H9 (cell line): ENCODE data around the gene IZUMO2. TPM values are rescaled to one million over a fixed set of nuclear protein-coding genes. Genes with fewer than 3 reads are reported as not detected.

Experiments
- DNase-seq: peaks from one replicate; pipeline ENCODE4 v3.0.0-alpha.2; 2017
- H2AFZ ChIP-seq: one replicate; pipeline ENCODE4 v1.6.1; 2013; ENCODE audit warnings: mild to moderate bottlenecking, low read length, control low read depth, moderate library complexity
- H2AK5ac ChIP-seq: 2 replicates; pipeline ENCODE4 v1.6.1; 2013; ENCODE audit warnings: low read length, control low read depth, mixed read lengths; ENCODE audit not compliant: insufficient read length
- H2BK120ac ChIP-seq: one replicate; pipeline ENCODE4 v1.6.1; 2013; ENCODE audit warnings: low read depth, mild to moderate bottlenecking, low read length, control low read depth, inconsistent platforms; ENCODE audit not compliant: poor library complexity, severe bottlenecking
- H2BK12ac ChIP-seq: 2 replicates; pipeline ENCODE4 v1.6.1; 2013; ENCODE audit warnings: low read length, control low read depth, mixed read lengths, low read depth; ENCODE audit not compliant: insufficient read length
- H2BK15ac ChIP-seq: 2 replicates; pipeline ENCODE4 v1.6.1; 2013; ENCODE audit warnings: low read depth, low read length, control low read depth
- H2BK20ac ChIP-seq: one replicate; pipeline ENCODE4 v1.6.1; 2013; ENCODE audit warnings: low read depth, mild to moderate bottlenecking, low read length, control low read depth, inconsistent platforms; ENCODE audit not compliant: poor library complexity, severe bottlenecking
- H2BK5ac ChIP-seq: 2 replicates; pipeline ENCODE4 v1.6.1; 2013; ENCODE audit warnings: low read length, control low read depth, mixed read lengths; ENCODE audit not compliant: insufficient read length
- H3K14ac ChIP-seq: 2 replicates; pipeline ENCODE4 v1.6.1; 2013; ENCODE audit warnings: low read length, control low read depth; ENCODE audit not compliant: insufficient read depth
- H3K18ac ChIP-seq: 2 replicates; pipeline ENCODE4 v1.6.1; 2013; ENCODE audit warnings: low read depth, mild to moderate bottlenecking, mixed read lengths, low read length, control low read depth; ENCODE audit not compliant: insufficient read length
- H3K23ac ChIP-seq: 2 replicates; pipeline ENCODE4 v1.6.1; 2013; ENCODE audit warnings: low read length, control low read depth, mixed read lengths, low read depth; ENCODE audit not compliant: insufficient read length
- H3K23me2 ChIP-seq: 2 replicates; pipeline ENCODE4 v1.6.1; 2013; ENCODE audit warnings: low read depth, mild to moderate bottlenecking, mixed read lengths, low read length, control low read depth; ENCODE audit not compliant: insufficient read length, poor library complexity, severe bottlenecking
- H3K27ac ChIP-seq: 2 replicates; pipeline ENCODE4 v1.5.1; 2013; ENCODE audit warnings: low read length, control low read depth, mixed read lengths, low read depth; ENCODE audit not compliant: insufficient read length
- H3K27me3 ChIP-seq: 2 replicates; pipeline ENCODE4 v1.6.1; 2013; ENCODE audit warnings: low read length, control low read depth, inconsistent platforms; ENCODE audit not compliant: insufficient read depth
- H3K4ac ChIP-seq: 2 replicates; pipeline ENCODE4 v1.6.1; 2013; ENCODE audit warnings: low read depth, mild to moderate bottlenecking, control low read depth, inconsistent platforms, low read length, moderate library complexity
- H3K4me1 ChIP-seq: 2 replicates; pipeline ENCODE4 v1.6.1; 2013; ENCODE audit warnings: low read length, control low read depth, inconsistent platforms; ENCODE audit not compliant: insufficient read depth
- H3K4me2 ChIP-seq: 2 replicates; pipeline ENCODE4 v1.6.1; 2013; ENCODE audit warnings: low read length, control low read depth, mixed read lengths; ENCODE audit not compliant: insufficient read length, insufficient read depth
- H3K56ac ChIP-seq: 2 replicates; pipeline ENCODE4 v1.6.1; 2013; ENCODE audit warnings: low read depth, mild to moderate bottlenecking, mixed read lengths, low read length, control low read depth; ENCODE audit not compliant: insufficient read length
- H3K79me1 ChIP-seq: 2 replicates; pipeline ENCODE4 v1.6.1; 2013; ENCODE audit warnings: low read depth, mild to moderate bottlenecking, moderate library complexity, low read length, control low read depth, inconsistent platforms; ENCODE audit not compliant: insufficient read depth, poor library complexity, severe bottlenecking
- H3K79me2 ChIP-seq: 2 replicates; pipeline ENCODE4 v1.6.1; 2013; ENCODE audit warnings: low read length, control low read depth, inconsistent platforms; ENCODE audit not compliant: insufficient read depth
- H3K9ac ChIP-seq: 2 replicates; pipeline ENCODE4 v1.6.1; 2013; ENCODE audit warnings: low read length, control low read depth, mixed read lengths; ENCODE audit not compliant: insufficient read length; ENCODE audit errors: extremely low read depth
- H3K9me3 ChIP-seq: one replicate; pipeline ENCODE4 v1.6.1; 2013; ENCODE audit warnings: low read depth, low read length, inconsistent platforms; ENCODE audit not compliant: control insufficient read depth
- H3T11ph ChIP-seq: one replicate; pipeline ENCODE4 v1.6.1; 2013; ENCODE audit warnings: mild to moderate bottlenecking, low read length, control low read depth, inconsistent platforms
- H4K20me1 ChIP-seq: one replicate; pipeline ENCODE4 v1.6.1; 2013; ENCODE audit not compliant: control insufficient read depth, insufficient read length, insufficient read depth
- H4K5ac ChIP-seq: 2 replicates; pipeline ENCODE4 v1.6.1; 2013; ENCODE audit warnings: low read depth, mild to moderate bottlenecking, mixed read lengths, low read length, control low read depth; ENCODE audit not compliant: insufficient read length
- H4K8ac ChIP-seq: replicated peaks from 2 replicates; pipeline ENCODE4 v1.6.1; 2013; ENCODE audit warnings: low read length, control low read depth, mixed read lengths, low read depth; ENCODE audit not compliant: insufficient read length
- H4K91ac ChIP-seq: 2 replicates; pipeline ENCODE4 v1.6.1; 2013; ENCODE audit warnings: low read depth, mild to moderate bottlenecking, moderate library complexity, mixed read lengths, low read length, control low read depth; ENCODE audit not compliant: insufficient read length
- H3K27ac Mint-ChIP-seq, 3 experiments: 2 replicates in 2 of 3; 3 replicates in 1 of 3; pipeline ENCODE4 v1.8.0; 2020 to 2021; ENCODE audit warnings: mixed read lengths in 3 of 3, mild to moderate bottlenecking in 1 of 3, moderate library complexity in 1 of 3
- H3K27me3 Mint-ChIP-seq: 2 replicates; pipeline ENCODE4 v1.8.0; 2021; ENCODE audit warnings: low read depth, mild to moderate bottlenecking, moderate library complexity, mixed read lengths
- H3K36me3 Mint-ChIP-seq, 3 experiments: 2 replicates in 2 of 3; 3 replicates in 1 of 3; pipeline ENCODE4 v1.8.0; 2020 to 2021; ENCODE audit warnings: low read depth in 3 of 3, mixed read lengths in 3 of 3; ENCODE audit not compliant: insufficient read depth in 1 of 3
- H3K4me1 Mint-ChIP-seq, 2 experiments: 2 replicates each; pipeline ENCODE4 v1.8.0; 2020; ENCODE audit warnings: mixed read lengths in 2 of 2
- H3K4me3 Mint-ChIP-seq, 2 experiments: 2 replicates in 1 of 2; 3 replicates in 1 of 2; pipeline ENCODE4 v1.8.0; 2020 to 2021; ENCODE audit warnings: mild to moderate bottlenecking in 2 of 2, mixed read lengths in 2 of 2, moderate library complexity in 1 of 2
- H3K9me3 Mint-ChIP-seq, 2 experiments: 2 replicates in 1 of 2; 3 replicates in 1 of 2; pipeline ENCODE4 v1.8.0; 2020; ENCODE audit warnings: mild to moderate bottlenecking in 2 of 2, mixed read lengths in 2 of 2, moderate library complexity in 1 of 2
- WGBS: extraction: QIAGEN DNeasy Blood & Tissue Kit; methylation state at CpG from one replicate; pipeline ENCODE4 v1.1.7; 2013; ENCODE audit warnings: missing lambda C conversion rate, low lambda C conversion rate, mixed read lengths; ENCODE audit not compliant: insufficient read length; ENCODE audit errors: extremely low coverage; 5-methylcytosine and 5-hydroxymethylcytosine counted together
- total RNA-seq: library from RNA; stranded (reverse); gene quantifications from 2 replicates; pipeline ENCODE4 v1.2.1, GENCODE V29; 2021
- TF ChIP-seq, protein P1 (sequence below): fragments of 200-600 bp; sonication (generic); conservative IDR thresholded peaks from 3 replicates; pipeline ENCODE4 v1.8.0; 2021; ENCODE audit warnings: antibody characterized with exemption, mild to moderate bottlenecking

The IZUMO2 gene
- total RNA-seq, 1 experiment from 2014 or later: not detected

DNA sequence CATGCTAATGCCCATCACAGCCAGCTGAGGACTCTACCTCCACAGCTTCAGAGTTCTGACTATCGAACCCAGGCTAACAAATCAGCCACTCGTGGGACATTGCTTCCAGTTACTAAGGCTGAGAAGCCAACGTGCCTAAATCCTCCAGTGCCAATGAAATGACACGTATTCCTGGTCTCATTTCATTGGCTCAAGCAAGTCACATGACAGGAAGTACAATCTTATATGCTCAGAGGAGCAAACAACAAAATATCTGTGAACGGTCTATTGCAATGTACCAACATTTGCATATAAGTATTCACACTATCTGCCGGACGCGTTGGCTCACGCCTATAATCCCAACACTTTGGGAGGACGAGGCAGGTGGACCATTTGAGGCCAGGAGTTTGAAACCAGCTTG is 12.8 kb upstream of the IZUMO2 start:
- H3K56ac ChIP-seq: no peak overlapping the region
- H2BK5ac ChIP-seq: no peak overlapping the region
- H4K91ac ChIP-seq: no peak overlapping the region
- H3K9me3 ChIP-seq: peaks cover 8% of the 10 kb centered on the region
- no peaks in the 10 kb centered on the region for H3K4me1 ChIP-seq
- H3K4me3 Mint-ChIP-seq: no peak overlapping the region
- H4K20me1 ChIP-seq: no peaks in the 10 kb centered on the region
- peaks cover 5% of the 10 kb centered on the region for H3K27me3 Mint-ChIP-seq
- H4K5ac ChIP-seq: no peak overlapping the region
- H2BK20ac ChIP-seq: no peak overlapping the region
- H3K4ac ChIP-seq: no peak overlapping the region
- no peak overlapping the region for H2BK120ac ChIP-seq
- no peak overlapping the region for H3K18ac ChIP-seq
- no peaks in the 10 kb centered on the region for H3K23me2 ChIP-seq
- H3K4me2 ChIP-seq: no peak overlapping the region
- H3K36me3 Mint-ChIP-seq: peaks cover 0 to 2% (median 0%) of the 10 kb centered on the region in 3 experiments; a peak in 1 of 7 replicates
- WGBS: no CpG with 5 or more reads among the region's 10 CpGs
- H2AK5ac ChIP-seq: no peak overlapping the region
- no peak for DNase-seq
- H3K9ac ChIP-seq: no peak overlapping the region
- H3K23ac ChIP-seq: no peak overlapping the region
- no peak overlapping the region for H2BK15ac ChIP-seq
- H3K27ac ChIP-seq: no peak overlapping the region
- no peaks in the 10 kb centered on the region for H3K79me2 ChIP-seq
- no peak overlapping the region for H3K14ac ChIP-seq
- no peaks in the 10 kb centered on the region for H3K27me3 ChIP-seq
- H2AFZ ChIP-seq: no peak overlapping the region
- H3K9me3 Mint-ChIP-seq: peaks cover 2 to 12% of the 10 kb centered on the region in 2 experiments; a peak in 3 of 5 replicates
- no peaks in the 10 kb centered on the region for H3K79me1 ChIP-seq
- H3K4me1 Mint-ChIP-seq: peaks cover 0 to 3% of the 10 kb centered on the region in 2 experiments; a peak in 1 of 4 replicates
- H2BK12ac ChIP-seq: no peak overlapping the region
- TF ChIP-seq, protein P1, sequence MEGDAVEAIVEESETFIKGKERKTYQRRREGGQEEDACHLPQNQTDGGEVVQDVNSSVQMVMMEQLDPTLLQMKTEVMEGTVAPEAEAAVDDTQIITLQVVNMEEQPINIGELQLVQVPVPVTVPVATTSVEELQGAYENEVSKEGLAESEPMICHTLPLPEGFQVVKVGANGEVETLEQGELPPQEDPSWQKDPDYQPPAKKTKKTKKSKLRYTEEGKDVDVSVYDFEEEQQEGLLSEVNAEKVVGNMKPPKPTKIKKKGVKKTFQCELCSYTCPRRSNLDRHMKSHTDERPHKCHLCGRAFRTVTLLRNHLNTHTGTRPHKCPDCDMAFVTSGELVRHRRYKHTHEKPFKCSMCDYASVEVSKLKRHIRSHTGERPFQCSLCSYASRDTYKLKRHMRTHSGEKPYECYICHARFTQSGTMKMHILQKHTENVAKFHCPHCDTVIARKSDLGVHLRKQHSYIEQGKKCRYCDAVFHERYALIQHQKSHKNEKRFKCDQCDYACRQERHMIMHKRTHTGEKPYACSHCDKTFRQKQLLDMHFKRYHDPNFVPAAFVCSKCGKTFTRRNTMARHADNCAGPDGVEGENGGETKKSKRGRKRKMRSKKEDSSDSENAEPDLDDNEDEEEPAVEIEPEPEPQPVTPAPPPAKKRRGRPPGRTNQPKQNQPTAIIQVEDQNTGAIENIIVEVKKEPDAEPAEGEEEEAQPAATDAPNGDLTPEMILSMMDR: no peak
- no peak overlapping the region for H3K27ac Mint-ChIP-seq
- H3T11ph ChIP-seq: no peak overlapping the region
- H4K8ac ChIP-seq: no peak overlapping the region
